GM20000 (cell line): Measurements from ENCODE around the gene CD300LD.
"Not testable (repeated sequence)": the region's sequence is repeated elsewhere in the genome, so short reads cannot be mapped to it uniquely, and the experiment has no call there.

ENCODE experiments used
- DNase-seq: peaks from one replicate; pipeline ENCODE4 v3.0.0; 2012; ENCODE audit warnings: low spot score
- CTCF ChIP-seq: IDR thresholded peaks from 2 replicates; pipeline ENCODE4 v1.5.1; 2012; ENCODE audit warnings: mild to moderate bottlenecking, control low read depth; ENCODE audit errors: extremely low read depth, missing control alignments

The CD300LD gene

GRCh38 chr17:74584292-74585060 is 7.6 kb downstream of the CD300LD start:
- DNase-seq: no peak

GRCh38 chr17:74582633-74583032 is 9.4 kb downstream of the CD300LD start:
- no peak for TF ChIP-seq CTCF
- no peak for DNase-seq

More at GRCh38 chr17:74584292-74585060, 7.6 kb downstream of the CD300LD start:
- no peak for TF ChIP-seq CTCF

- no peak for DNase-seq
- TF ChIP-seq CTCF: no peak
Measured at GRCh38 chr17:74579900-74580299, 12.2 kb downstream of the CD300LD start.

- no peak for TF ChIP-seq CTCF
- no peak for DNase-seq
Measured at GRCh38 chr17:74578979-74579378, 13.1 kb downstream of the CD300LD start.

GRCh38 chr17:74574489-74575142 is 17.5 kb downstream of the CD300LD start:
- DNase-seq: no peak
- TF ChIP-seq CTCF: no peak

- not testable (repeated sequence) for DNase-seq
Measured at GRCh38 chr17:74573635-74574034, 18.4 kb downstream of the CD300LD start.

- TF ChIP-seq CTCF: no peak
- no peak for DNase-seq
Measured at GRCh38 chr17:74573169-74573568, 18.9 kb downstream of the CD300LD start.
